Endothelial cell of umbilical vein (primary cell): ENCODE results near the gene PLXNA3. TPM values are rescaled to one million over a fixed set of nuclear protein-coding genes. Genes with fewer than 3 reads are reported as not detected.

Source experiments
- BruUV-seq: library from RNA; stranded (reverse); fragments of 400-500 nt; replicated peaks from 2 replicates; lab custom pipeline; 2021; lab: Mats Ljungman, UMichigan
- CTCF ChIA-PET: fragments of 300-600, 350-600 bp; sonication (Branson Sonifier 250); formaldehyde crosslinking; loops from one replicate; lab custom pipeline; 2021; ENCODE audit warnings: antibody characterized with exemption, inconsistent platforms; lab: Charles Lee
- POLR2A ChIA-PET: fragments of 300-600, 350-600 bp; sonication (Branson Sonifier 250); formaldehyde crosslinking; loops from one replicate; lab custom pipeline; 2021; ENCODE audit warnings: antibody characterized with exemption, inconsistent platforms; lab: Charles Lee
- DNase-seq: peaks from one replicate; pipeline ENCODE4 v3.0.0-alpha.2; 2011; ENCODE audit warnings: low read depth, low spot score
- FAIRE-seq: peaks from 2 replicates; lab custom pipeline; 2011; peaks lifted over from hg19 to GRCh38; lab: Jason Lieb, UNC
- H2AFZ ChIP-seq: 2 replicates; pipeline ENCODE4 v1.6.0; 2012; ENCODE audit warnings: low read depth, low read length, control low read depth, inconsistent platforms
- H3K27ac ChIP-seq: 2 replicates; pipeline ENCODE4 v1.5.1; 2011; ENCODE audit warnings: low read depth, mild to moderate bottlenecking, control low read depth, low read length, moderate library complexity; ENCODE audit not compliant: insufficient read depth
- H3K27me3 ChIP-seq, 2 experiments: 2 replicates each; pipeline versions ENCODE4 v1.6.0 to v1.6.1; 2011; ENCODE audit warnings: low read length in 2 of 2, mixed read lengths in 1 of 2; ENCODE audit not compliant: control insufficient read depth in 2 of 2, insufficient read depth in 2 of 2
- H3K36me3 ChIP-seq, 2 experiments: 2 replicates in 1 of 2; 3 replicates in 1 of 2; pipeline ENCODE4 v1.5.1; 2011; ENCODE audit warnings: low read length in 2 of 2, mild to moderate bottlenecking in 1 of 2, moderate library complexity in 1 of 2; ENCODE audit not compliant: control insufficient read depth in 2 of 2, insufficient read depth in 2 of 2; ENCODE audit errors: extremely low read depth in 1 of 2
- H3K4me1 ChIP-seq: 3 replicates; pipeline ENCODE4 v1.5.1; 2011; ENCODE audit warnings: mild to moderate bottlenecking, low read length; ENCODE audit not compliant: control insufficient read depth, insufficient read depth; ENCODE audit errors: extremely low read depth
- H3K4me2 ChIP-seq: 2 replicates; pipeline ENCODE4 v1.6.1; 2011; ENCODE audit warnings: low read length, control low read depth, mixed read lengths; ENCODE audit not compliant: insufficient read depth
- H3K4me3 ChIP-seq, 3 experiments: fragments of 200-600 bp in 1 of 3; sonication (generic), shearing (Covaris generic) in 1 of 3; replicated peaks in 1 of 3; 2 replicates each; pipeline ENCODE4 v1.5.1; 2011 to 2016; ENCODE audit warnings: control low read depth in 3 of 3, low read length in 3 of 3, mild to moderate bottlenecking in 2 of 3, inconsistent platforms in 1 of 3, low read depth in 1 of 3, moderate library complexity in 1 of 3; ENCODE audit not compliant: insufficient read depth in 1 of 3
- H3K79me2 ChIP-seq: 2 replicates; pipeline ENCODE4 v1.6.0; 2012; ENCODE audit warnings: low read length, inconsistent platforms; ENCODE audit not compliant: control insufficient read depth, insufficient read depth
- H3K9ac ChIP-seq: replicated peaks from 2 replicates; pipeline ENCODE3; 2011; ENCODE audit warnings: low read length, control low read depth; ENCODE audit not compliant: insufficient read depth; ENCODE audit errors: extremely low read depth
- H3K9me1 ChIP-seq: replicated peaks from 3 replicates; pipeline ENCODE4 v1.6.0; 2011; ENCODE audit warnings: mild to moderate bottlenecking, low read length; ENCODE audit not compliant: control insufficient read depth, insufficient read depth; ENCODE audit errors: extremely low read depth
- H3K9me3 ChIP-seq: replicated peaks from 2 replicates; pipeline ENCODE4 v1.5.1; 2012; ENCODE audit warnings: low read length, inconsistent platforms; ENCODE audit not compliant: control insufficient read depth, insufficient read depth
- H4K20me1 ChIP-seq: replicated peaks from 2 replicates; pipeline ENCODE3; 2011; ENCODE audit warnings: mild to moderate bottlenecking, low read length; ENCODE audit not compliant: control insufficient read depth, insufficient read depth; ENCODE audit errors: extremely low read depth
- EZH2 ChIP-seq: IDR thresholded peaks from 2 replicates; pipeline ENCODE4 v1.6.1; 2012; ENCODE audit warnings: borderline replicate concordance, low read depth, mild to moderate bottlenecking, moderate library complexity, low read length, inconsistent platforms; ENCODE audit not compliant: severe bottlenecking
- FOS ChIP-seq: IDR thresholded peaks from 2 replicates; pipeline ENCODE4 v1.6.1; 2011; ENCODE audit warnings: mild to moderate bottlenecking, low read length, moderate library complexity, borderline replicate concordance; ENCODE audit not compliant: insufficient read depth
- GATA2 ChIP-seq: IDR thresholded peaks from 2 replicates; pipeline ENCODE4 v1.7.0; 2011; ENCODE audit warnings: low read depth, mild to moderate bottlenecking, moderate library complexity, mixed read lengths, low read length; ENCODE audit not compliant: insufficient read length, insufficient read depth
- JUN ChIP-seq: IDR thresholded peaks from 2 replicates; pipeline ENCODE4 v1.6.1; 2011; ENCODE audit warnings: borderline replicate concordance, low read depth; ENCODE audit not compliant: insufficient read length, insufficient read depth
- MYC ChIP-seq: IDR thresholded peaks from one replicate; pipeline ENCODE4 v1.6.1; 2011; ENCODE audit warnings: mild to moderate bottlenecking, low read depth, low read length
- POLR2A ChIP-seq: IDR thresholded peaks from 2 replicates; pipeline ENCODE4 v1.6.1; 2012; ENCODE audit warnings: low read depth, mild to moderate bottlenecking, control low read depth, low read length
- POLR2AphosphoS5 ChIP-seq: IDR thresholded peaks from 2 replicates; pipeline ENCODE4 v1.6.1; 2012; ENCODE audit warnings: low read depth, mild to moderate bottlenecking, control low read depth, low read length, moderate library complexity; ENCODE audit not compliant: insufficient read depth
- dilution Hi-C: fragments of 300-500 bp; cut with MboI; formaldehyde crosslinking; loops from one replicate; pipeline ENCODE4 v1.15.0; 2019; ENCODE audit warnings: low sequenced_read_pairs; ENCODE audit not compliant: extremely low pct_ligation_motif_present
- intact Hi-C: fragments of 100-400 bp; cut with micrococcal nuclease; formaldehyde crosslinking; loops from one replicate; pipeline ENCODE4 v1.10.0; 2022
- polyA plus RNA-seq, 4 experiments: library from polyadenylated mRNA; depleted of rRNA in 3 of 4; stranded (reverse) in 3 of 4; unstranded in 1 of 4; fragments of >200 nt; gene quantifications; 2 replicates each; pipeline versions ENCODE4 v1.2.1 to v1.2.3, GENCODE V29; 2011 to 2012; ENCODE audit warnings: missing spikeins in 1 of 4
- total RNA-seq: library from RNA; stranded (reverse); gene quantifications from 2 replicates; pipeline ENCODE4 v1.2.3, GENCODE V29; 2021
- TF ChIP-seq, protein P1 (sequence below): IDR thresholded peaks from 2 replicates; pipeline ENCODE4 v1.6.1; 2011; ENCODE audit not compliant: insufficient read depth, insufficient read length
- TF ChIP-seq, protein P2 (sequence below), 2 donors: IDR thresholded peaks; 1 replicate in 1 of 2; 2 replicates in 1 of 2; pipeline ENCODE4 v1.5.1; 2011; ENCODE audit warnings: low read length in 2 of 2, mild to moderate bottlenecking in 2 of 2, moderate library complexity in 2 of 2, control low read depth in 1 of 2, inconsistent platforms in 1 of 2, low read depth in 1 of 2; ENCODE audit not compliant: insufficient read depth in 1 of 2; ENCODE audit errors: extremely low read depth in 1 of 2

Gene PLXNA3
- total and polyA plus RNA-seq, 2 donors (not counting 3 experiments of a cell fraction or from before 2014, with no cell fraction given), result 56.8 to 58.6 TPM

DNA sequence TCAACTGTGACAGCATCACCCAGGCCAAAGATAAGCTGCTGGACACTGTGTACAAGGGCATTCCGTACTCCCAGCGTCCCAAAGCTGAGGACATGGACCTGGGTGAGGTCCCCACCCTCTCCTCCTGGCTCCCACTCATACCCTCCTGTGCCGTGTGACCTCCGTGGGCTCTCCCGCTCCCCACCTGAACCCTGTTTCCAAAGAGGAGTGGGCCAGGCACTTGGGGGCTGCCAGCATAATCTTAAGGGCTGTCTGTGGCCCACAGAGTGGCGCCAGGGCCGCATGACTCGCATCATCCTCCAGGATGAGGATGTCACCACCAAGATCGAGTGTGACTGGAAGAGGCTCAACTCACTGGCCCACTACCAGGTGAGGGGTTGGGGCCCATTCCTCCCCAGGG, 11.0 kb downstream of the PLXNA3 start:
- POLR2A ChIA-PET, result no interaction called here
- H3K36me3 ChIP-seq, result peaks cover 0 to 46% of the 10 kb centered on the region in 2 experiments

DNA sequence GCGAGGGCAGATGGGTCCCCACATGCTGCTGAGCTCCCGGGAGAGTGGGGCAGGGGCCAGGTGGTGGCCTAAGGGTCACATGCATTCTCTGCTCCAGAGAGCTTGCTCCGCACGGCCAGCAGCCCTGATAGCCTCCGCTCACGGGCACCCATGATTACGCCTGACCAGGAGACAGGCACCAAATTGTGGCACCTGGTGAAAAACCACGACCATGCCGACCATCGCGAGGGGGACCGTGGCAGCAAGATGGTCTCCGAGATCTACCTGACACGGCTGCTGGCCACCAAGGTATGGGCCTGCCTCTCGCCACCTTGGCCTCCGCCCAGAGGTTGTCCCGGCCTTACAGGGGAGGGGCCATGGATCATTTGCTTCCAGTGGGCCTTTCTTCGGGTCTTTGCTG, 11.8 kb downstream of the PLXNA3 start:
- BruUV-seq, result no TSS peak
- CTCF ChIA-PET, result no interaction called here
- H4K20me1 ChIP-seq, result no peaks in the 10 kb centered on the region
- no peak overlapping the region for H2AFZ ChIP-seq
- no peaks in the 10 kb centered on the region for H3K4me1 ChIP-seq
- H3K9me1 ChIP-seq, result no peaks in the 10 kb centered on the region
- no peak overlapping the region for H3K9ac ChIP-seq
- no peaks in the 10 kb centered on the region for H3K9me3 ChIP-seq
- intact Hi-C loops, result no loop called here
- no peak overlapping the region for H3K4me3 ChIP-seq
- no peak overlapping the region for H3K4me2 ChIP-seq
- no peaks in the 10 kb centered on the region for H3K27me3 ChIP-seq
- TF ChIP-seq POLR2A, result no peak
- no peak for TF ChIP-seq GATA2
- TF ChIP-seq, protein P1, sequence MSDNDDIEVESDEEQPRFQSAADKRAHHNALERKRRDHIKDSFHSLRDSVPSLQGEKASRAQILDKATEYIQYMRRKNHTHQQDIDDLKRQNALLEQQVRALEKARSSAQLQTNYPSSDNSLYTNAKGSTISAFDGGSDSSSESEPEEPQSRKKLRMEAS, result no peak
- no peak for TF ChIP-seq JUN
- TF ChIP-seq MYC, result no peak
- TF ChIP-seq FOS, result no peak
- TF ChIP-seq, protein P2, sequence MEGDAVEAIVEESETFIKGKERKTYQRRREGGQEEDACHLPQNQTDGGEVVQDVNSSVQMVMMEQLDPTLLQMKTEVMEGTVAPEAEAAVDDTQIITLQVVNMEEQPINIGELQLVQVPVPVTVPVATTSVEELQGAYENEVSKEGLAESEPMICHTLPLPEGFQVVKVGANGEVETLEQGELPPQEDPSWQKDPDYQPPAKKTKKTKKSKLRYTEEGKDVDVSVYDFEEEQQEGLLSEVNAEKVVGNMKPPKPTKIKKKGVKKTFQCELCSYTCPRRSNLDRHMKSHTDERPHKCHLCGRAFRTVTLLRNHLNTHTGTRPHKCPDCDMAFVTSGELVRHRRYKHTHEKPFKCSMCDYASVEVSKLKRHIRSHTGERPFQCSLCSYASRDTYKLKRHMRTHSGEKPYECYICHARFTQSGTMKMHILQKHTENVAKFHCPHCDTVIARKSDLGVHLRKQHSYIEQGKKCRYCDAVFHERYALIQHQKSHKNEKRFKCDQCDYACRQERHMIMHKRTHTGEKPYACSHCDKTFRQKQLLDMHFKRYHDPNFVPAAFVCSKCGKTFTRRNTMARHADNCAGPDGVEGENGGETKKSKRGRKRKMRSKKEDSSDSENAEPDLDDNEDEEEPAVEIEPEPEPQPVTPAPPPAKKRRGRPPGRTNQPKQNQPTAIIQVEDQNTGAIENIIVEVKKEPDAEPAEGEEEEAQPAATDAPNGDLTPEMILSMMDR (IDR thresholded peaks at IDR 0.05; ENCODE audit: extremely low read depth in 1 of 2, insufficient read depth in 1 of 2, low read depth in 1 of 2, low read length in 2 of 2), result no peak
- no peak for TF ChIP-seq POLR2AphosphoS5
- no peak for TF ChIP-seq EZH2
- no peak for DNase-seq
- peaks cover 0 to 44% of the 10 kb centered on the region in 2 experiments for H3K36me3 ChIP-seq
- no peak overlapping the region for H3K27ac ChIP-seq
- no peaks in the 10 kb centered on the region for H3K79me2 ChIP-seq
- POLR2A ChIA-PET, result no interaction called here
- dilution Hi-C loops, result no loop called here
- no peak for FAIRE-seq

More for the DNA sequence above, 11.0 kb downstream of the PLXNA3 start:
- Histone ChIP-seq H3K79me2 (no peaks in the 10 kb centered on the region), H3K9me1 (no peaks in the 10 kb centered on the region), H3K9me3 (no peaks in the 10 kb centered on the region), H2AFZ (no peak overlapping the region), H3K4me2 (no peak overlapping the region), H3K4me1 (no peaks in the 10 kb centered on the region), H3K9ac (no peak overlapping the region), H3K27ac (no peak overlapping the region), H3K4me3 (no peak overlapping the region), H3K27me3 (no peaks in the 10 kb centered on the region), H4K20me1 (no peaks in the 10 kb centered on the region)
- DNase-seq, result no peak
- intact Hi-C loops (no loop called here), dilution Hi-C loops (no loop called here)
- TF ChIP-seq MYC, result no peak
- TF ChIP-seq JUN, result no peak
- TF ChIP-seq FOS, result no peak
- TF ChIP-seq POLR2AphosphoS5, result no peak
- TF ChIP-seq EZH2, result no peak
- CTCF ChIA-PET, result no interaction called here
- no peak for FAIRE-seq
- BruUV-seq, result no TSS peak
